Measurements from ENCODE around the gene XPO6. TPM values are rescaled to one million over a fixed set of nuclear protein-coding genes. Genes with fewer than 3 reads are reported as not detected.

XPO6 gene
- total and polyA plus RNA-seq, 2 of the 13 experiments (the other 11 are each of a cell fraction or from before 2014, with no cell fraction given): 109 to 129 TPM

DNA sequence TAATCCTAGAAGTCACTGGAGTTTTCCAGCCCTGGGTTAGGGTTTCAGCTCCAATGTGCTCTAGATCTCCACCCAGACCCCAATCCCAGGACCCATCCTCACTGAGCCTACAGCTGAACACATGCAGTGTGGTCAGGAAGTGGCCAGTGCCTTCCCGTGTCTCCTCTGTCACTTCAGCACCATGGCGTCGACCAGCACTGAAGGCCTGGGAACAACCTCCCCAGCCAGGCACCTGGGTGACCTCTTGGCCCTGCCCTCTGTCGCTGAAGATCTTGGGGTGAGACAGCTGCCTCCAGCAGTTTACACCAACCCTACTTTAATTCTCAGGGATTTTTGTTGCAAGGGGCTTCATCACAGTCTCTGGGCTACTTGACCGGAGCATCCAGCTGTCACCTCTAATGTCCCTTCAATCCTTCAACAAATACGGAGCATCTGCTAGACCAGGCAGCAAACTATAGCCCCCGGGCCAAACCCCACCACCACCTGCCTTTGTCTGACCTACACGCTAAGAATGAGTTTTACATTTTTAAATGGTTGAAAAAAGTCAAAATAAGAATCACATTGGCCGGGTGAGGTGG lies 130.3 kb downstream of the XPO6 start (continued):
- TF ChIP-seq, protein P1, sequence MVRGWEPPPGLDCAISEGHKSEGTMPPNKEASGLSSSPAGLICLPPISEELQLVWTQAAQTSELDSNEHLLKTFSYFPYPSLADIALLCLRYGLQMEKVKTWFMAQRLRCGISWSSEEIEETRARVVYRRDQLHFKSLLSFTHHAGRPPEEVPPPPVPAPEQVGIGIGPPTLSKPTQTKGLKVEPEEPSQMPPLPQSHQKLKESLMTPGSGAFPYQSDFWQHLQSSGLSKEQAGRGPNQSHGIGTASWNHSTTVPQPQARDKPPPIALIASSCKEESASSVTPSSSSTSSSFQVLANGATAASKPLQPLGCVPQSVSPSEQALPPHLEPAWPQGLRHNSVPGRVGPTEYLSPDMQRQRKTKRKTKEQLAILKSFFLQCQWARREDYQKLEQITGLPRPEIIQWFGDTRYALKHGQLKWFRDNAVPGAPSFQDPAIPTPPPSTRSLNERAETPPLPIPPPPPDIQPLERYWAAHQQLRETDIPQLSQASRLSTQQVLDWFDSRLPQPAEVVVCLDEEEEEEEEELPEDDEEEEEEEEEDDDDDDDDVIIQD (CRISPR knock-in tag; IDR thresholded peaks at IDR 0.05; ENCODE audit: low read depth): no peak

DNA sequence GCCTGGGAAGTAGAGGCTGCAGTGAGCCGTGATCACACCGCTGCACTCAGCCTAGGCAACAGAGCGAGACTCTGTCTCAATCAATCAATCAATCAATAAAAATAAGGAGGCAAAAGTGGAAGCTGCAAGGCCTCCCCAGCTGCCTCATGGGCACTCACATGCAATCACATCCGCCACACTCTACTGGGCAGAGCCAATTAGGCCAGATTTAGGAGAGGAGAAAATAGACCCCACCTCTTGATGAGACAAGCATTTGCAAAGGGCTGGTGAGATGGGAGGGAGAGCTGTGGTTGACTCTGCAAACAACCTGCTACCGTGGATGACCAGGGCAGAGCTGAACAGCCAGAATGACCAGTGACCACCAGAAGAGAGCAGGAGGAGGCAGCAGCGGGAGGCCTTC lies 133.5 kb downstream of the XPO6 start:
- Histone ChIP-seq H3K27ac (ENCODE audit: extremely low read length, insufficient read depth, low read length) (no peak overlapping the region), H3K9ac (ENCODE audit: insufficient read depth, low read depth, low read length) (no peak overlapping the region), H3K36me3 (replicated peaks in 1 of 2; ENCODE audit: control insufficient read depth in 1 of 2, insufficient read depth in 2 of 2, low read length in 2 of 2) (no peaks in the 10 kb centered on the region), H3K4me1 (ENCODE audit: insufficient read depth, low read length) (no peaks in the 10 kb centered on the region), H4K20me1 (ENCODE audit: insufficient read depth, low read length) (no peaks in the 10 kb centered on the region), H3K79me2 (ENCODE audit: insufficient read depth, low read length) (no peaks in the 10 kb centered on the region), H3K27me3 (ENCODE audit: control insufficient read depth in 1 of 2, insufficient read depth in 2 of 2, low read length in 2 of 2) (peaks cover 3 to 27% of the 10 kb centered on the region in 2 experiments; a peak in 3 of 5 replicates), H3K9me3 (ENCODE audit: low read length) (no peaks in the 10 kb centered on the region), H3K4me3 (replicated peaks in 1 of 3; ENCODE audit: insufficient read depth in 1 of 3, low read depth in 2 of 3, low read length in 3 of 3) (no peak overlapping the region), H2AFZ (ENCODE audit: low read length) (no peak overlapping the region), H3K4me2 (ENCODE audit: low read depth, low read length) (no peak overlapping the region)
- FAIRE-seq: no peak
- ATAC-seq: no peak
- in situ Hi-C loops (cut with HindIII; ENCODE audit: extremely low pct_ligation_motif_present, low pct_unique_long_range_greater_than_20kb): no loop called here
- TF ChIP-seq NR2F6 (IDR thresholded peaks at IDR 0.05) (no peak), NR2F6 (CRISPR knock-in tag; IDR thresholded peaks at IDR 0.05) (no peak), SRSF9 (IDR thresholded peaks at IDR 0.05; ENCODE audit: borderline replicate concordance, insufficient read depth, low read depth, low read length, poor library complexity, severe bottlenecking) (no peak)
- intact Hi-C loops (cut with micrococcal nuclease; ENCODE audit: unreplicated experiment): no loop called here
- POLR2A ChIA-PET: no interaction called here
- WGBS (ENCODE audit: low lambda C conversion rate): 18% methylated on average over 5 of the region's 6 CpGs
- no TSS peak for BruUV-seq (replicated peaks)
- no peak for DNase-seq (ENCODE audit: low spot score)
- CTCF ChIA-PET (ENCODE audit: low intra/inter-chr PET ratio, low total read pairs): no interaction called here

DNA sequence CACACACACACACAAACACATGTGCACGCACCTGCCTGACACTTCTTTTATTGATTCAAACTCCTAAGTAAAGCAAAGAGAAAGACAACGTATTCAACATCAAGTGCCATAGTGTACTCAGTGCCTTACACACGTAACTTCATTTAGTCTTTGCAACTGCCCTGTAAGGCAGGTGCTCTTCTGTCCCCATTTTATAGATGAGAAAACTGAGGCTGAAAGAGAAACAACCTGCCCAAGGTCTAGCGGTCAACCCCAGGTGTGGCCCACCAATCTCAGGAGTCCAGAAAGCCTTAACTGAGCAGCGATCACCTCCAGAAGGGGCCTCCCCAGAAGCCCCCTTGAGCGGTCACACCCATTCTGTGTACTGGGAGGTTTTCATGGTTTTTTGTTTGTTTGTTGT lies 137.9 kb downstream of the XPO6 start:
- ChIA-PET CTCF (ENCODE audit: low intra/inter-chr PET ratio, low total read pairs) (no interaction called here), POLR2A (no interaction called here)
- BruUV-seq (replicated peaks): no TSS peak
- no peak for FAIRE-seq
- no peaks in the 10 kb centered on the region for H3K9me3 ChIP-seq (ENCODE audit: low read length)
- no peak for ATAC-seq
- H3K9ac ChIP-seq (ENCODE audit: insufficient read depth, low read depth, low read length): no peak overlapping the region
- TF ChIP-seq ZNF629 (CRISPR knock-in tag; conservative IDR thresholded peaks at IDR 0.05) (peak; percentile 80), SNAPC2 (CRISPR knock-in tag; IDR thresholded peaks at IDR 0.05) (no peak)
- WGBS (ENCODE audit: low lambda C conversion rate): 23% methylated on average over 5 of the region's 6 CpGs
- no peak overlapping the region for H3K27ac ChIP-seq (ENCODE audit: extremely low read length, insufficient read depth, low read length)
- in situ Hi-C loops (cut with HindIII; ENCODE audit: extremely low pct_ligation_motif_present, low pct_unique_long_range_greater_than_20kb): loop anchor here (5.0 kb wide), 1 partner anchor 102 kb away; no protein-coding TSS in a partner anchor
- H3K27me3 ChIP-seq (ENCODE audit: control insufficient read depth in 1 of 2, insufficient read depth in 2 of 2, low read length in 2 of 2): peaks cover 3 to 31% of the 10 kb centered on the region in 2 experiments; a peak in 3 of 5 replicates
- no peaks in the 10 kb centered on the region for H3K4me1 ChIP-seq (ENCODE audit: insufficient read depth, low read length)
- no peaks in the 10 kb centered on the region for H3K79me2 ChIP-seq (ENCODE audit: insufficient read depth, low read length)
- no peak overlapping the region for H3K4me3 ChIP-seq (replicated peaks in 1 of 3; ENCODE audit: insufficient read depth in 1 of 3, low read depth in 2 of 3, low read length in 3 of 3)
- intact Hi-C loops (cut with micrococcal nuclease; ENCODE audit: unreplicated experiment): no loop called here
- H2AFZ ChIP-seq (ENCODE audit: low read length): no peak overlapping the region
- no peak for DNase-seq (ENCODE audit: low spot score)
- H3K4me2 ChIP-seq (ENCODE audit: low read depth, low read length): no peak overlapping the region
- no peaks in the 10 kb centered on the region for H4K20me1 ChIP-seq (ENCODE audit: insufficient read depth, low read length)
- H3K36me3 ChIP-seq (replicated peaks in 1 of 2; ENCODE audit: control insufficient read depth in 1 of 2, insufficient read depth in 2 of 2, low read length in 2 of 2): no peaks in the 10 kb centered on the region
